CD14-positive monocyte (primary cell): Measurements from ENCODE around the gene SLC12A2. TPM values are rescaled to one million over a fixed set of nuclear protein-coding genes. Genes with fewer than 3 reads are reported as not detected.
A peak's percentile ranks its signal among the peaks of the same experiment; 100 is the strongest.

Experiments used
- DNase-seq, 3 donors: peaks; one replicate each; pipeline ENCODE4 v3.0.0-alpha.2; 2011 to 2022
- H2AFZ ChIP-seq: 2 replicates; pipeline ENCODE4 v1.6.0; 2012; ENCODE audit warnings: mild to moderate bottlenecking, low read depth, low read length, inconsistent platforms; ENCODE audit not compliant: insufficient read depth, poor library complexity, severe bottlenecking
- H3K27ac ChIP-seq, 2 donors: 1 replicate in 1 of 2; 2 replicates in 1 of 2; pipeline ENCODE4 v1.5.1; 2012 to 2013; ENCODE audit warnings: low read length in 2 of 2, control low read depth in 1 of 2, inconsistent platforms in 1 of 2, low read depth in 1 of 2, mild to moderate bottlenecking in 1 of 2
- H3K27me3 ChIP-seq, 2 donors: one replicate each; pipeline versions ENCODE4 v1.6.0 to v1.6.1; 2011 to 2013; ENCODE audit warnings: low read length in 2 of 2; ENCODE audit not compliant: control insufficient read depth in 2 of 2, insufficient read depth in 2 of 2
- H3K36me3 ChIP-seq, 2 donors: replicated peaks in 1 of 2; 1 replicate in 1 of 2; 2 replicates in 1 of 2; pipeline versions ENCODE4 v1.5.1 to v1.6.1; 2012 to 2013; ENCODE audit warnings: low read length in 2 of 2, control low read depth in 1 of 2, inconsistent platforms in 1 of 2, mild to moderate bottlenecking in 1 of 2; ENCODE audit not compliant: insufficient read depth in 2 of 2, control insufficient read depth in 1 of 2
- H3K4me1 ChIP-seq, 2 donors: 1 replicate in 1 of 2; 2 replicates in 1 of 2; pipeline versions ENCODE4 v1.5.1 to v1.6.1; 2012 to 2013; ENCODE audit warnings: low read length in 2 of 2, control low read depth in 1 of 2, inconsistent platforms in 1 of 2, mild to moderate bottlenecking in 1 of 2, moderate library complexity in 1 of 2; ENCODE audit not compliant: insufficient read depth in 2 of 2, control insufficient read depth in 1 of 2
- H3K4me2 ChIP-seq: replicated peaks from 2 replicates; pipeline ENCODE3; 2012; ENCODE audit warnings: low read length, moderate library complexity, mild to moderate bottlenecking; ENCODE audit not compliant: poor library complexity, severe bottlenecking; ENCODE audit errors: extremely low read depth
- H3K4me3 ChIP-seq, 3 experiments: fragments of 200-600 bp in 1 of 3; sonication (generic) in 1 of 3; replicated peaks in 1 of 3; 1 replicate in 2 of 3; 2 replicates in 1 of 3; pipeline ENCODE4 v1.5.1; 2011 to 2013; ENCODE audit warnings: low read length in 3 of 3, mild to moderate bottlenecking in 3 of 3, control low read depth in 2 of 3, low read depth in 2 of 3, inconsistent platforms in 1 of 3, moderate library complexity in 1 of 3
- H3K79me2 ChIP-seq: 2 replicates; pipeline ENCODE4 v1.6.0; 2012; ENCODE audit warnings: mild to moderate bottlenecking, control low read depth, inconsistent platforms, low read length, moderate library complexity; ENCODE audit not compliant: insufficient read depth
- H3K9ac ChIP-seq: 2 replicates; pipeline ENCODE4 v1.6.0; 2017; ENCODE audit warnings: low read length, mild to moderate bottlenecking; ENCODE audit not compliant: insufficient read depth, poor library complexity, severe bottlenecking
- H3K9me3 ChIP-seq, 2 donors: replicated peaks in 1 of 2; 1 replicate in 1 of 2; 2 replicates in 1 of 2; pipeline versions ENCODE4 v1.5.1 to v1.6.1; 2012 to 2013; ENCODE audit warnings: low read length in 2 of 2, control low read depth in 1 of 2; ENCODE audit not compliant: control insufficient read depth in 1 of 2, insufficient read depth in 1 of 2
- H4K20me1 ChIP-seq: 2 replicates; pipeline ENCODE4 v1.6.0; 2012; ENCODE audit warnings: mild to moderate bottlenecking, low read length, control low read depth, moderate library complexity; ENCODE audit not compliant: insufficient read depth
- H3K27ac Mint-ChIP-seq, 7 donors: one replicate each; pipeline ENCODE4 v1.8.0; 2020; ENCODE audit warnings: mild to moderate bottlenecking in 7 of 7, mixed read lengths in 7 of 7, moderate library complexity in 6 of 7, inconsistent platforms in 2 of 7
- H3K27me3 Mint-ChIP-seq, 3 donors: one replicate each; pipeline ENCODE4 v1.8.0; 2021 to 2022; ENCODE audit warnings: low read depth in 3 of 3, mild to moderate bottlenecking in 3 of 3, mixed read lengths in 3 of 3, moderate library complexity in 3 of 3, inconsistent platforms in 1 of 3
- H3K36me3 Mint-ChIP-seq, 2 donors: one replicate each; pipeline ENCODE4 v1.8.0; 2020; ENCODE audit warnings: mixed read lengths in 2 of 2, inconsistent platforms in 1 of 2, mild to moderate bottlenecking in 1 of 2
- H3K4me1 Mint-ChIP-seq: one replicate; pipeline ENCODE4 v1.8.0; 2020; ENCODE audit warnings: mild to moderate bottlenecking, mixed read lengths
- H3K4me3 Mint-ChIP-seq, 2 donors: one replicate each; pipeline ENCODE4 v1.8.0; 2020; ENCODE audit warnings: mild to moderate bottlenecking in 2 of 2, mixed read lengths in 2 of 2, moderate library complexity in 1 of 2
- H3K9me3 Mint-ChIP-seq, 7 donors: one replicate each; pipeline ENCODE4 v1.8.0; 2020 to 2022; ENCODE audit warnings: mixed read lengths in 7 of 7, mild to moderate bottlenecking in 6 of 7, moderate library complexity in 6 of 7, inconsistent platforms in 2 of 7
- CTCF ChIP-seq: fragments of 200-600 bp; IDR thresholded peaks from one replicate; pipeline ENCODE4 v1.8.0; 2022; ENCODE audit warnings: antibody characterized with exemption, mild to moderate bottlenecking
- WGBS: methylation state at CpG from one replicate; pipeline ENCODE4 v1.1.5; 2013; ENCODE audit warnings: missing lambda C conversion rate; ENCODE audit not compliant: insufficient coverage; 5-methylcytosine and 5-hydroxymethylcytosine counted together
- intact Hi-C, 2 donors: fragments of 100-400 bp; cut with micrococcal nuclease; formaldehyde crosslinking; loops; one replicate each; pipeline versions ENCODE4 v1.15.0 to v1.15.1; 2023
- polyA plus RNA-seq, 3 donors: library from polyadenylated mRNA; depleted of rRNA in 1 of 3; unstranded in 2 of 3; stranded (reverse) in 1 of 3; fragments of 300-500 nt in 2 of 3; fragments of >200 nt in 1 of 3; fragmentation: Illumina TruSeq in 2 of 3; gene quantifications; 1 replicate in 2 of 3; 2 replicates in 1 of 3; pipeline ENCODE4 v1.2.3, GENCODE V29; 2012 to 2021

The SLC12A2 gene
- polyA plus RNA-seq, 3 donors, result 1.0 to 1.2 (median 1.0) TPM

DNA sequence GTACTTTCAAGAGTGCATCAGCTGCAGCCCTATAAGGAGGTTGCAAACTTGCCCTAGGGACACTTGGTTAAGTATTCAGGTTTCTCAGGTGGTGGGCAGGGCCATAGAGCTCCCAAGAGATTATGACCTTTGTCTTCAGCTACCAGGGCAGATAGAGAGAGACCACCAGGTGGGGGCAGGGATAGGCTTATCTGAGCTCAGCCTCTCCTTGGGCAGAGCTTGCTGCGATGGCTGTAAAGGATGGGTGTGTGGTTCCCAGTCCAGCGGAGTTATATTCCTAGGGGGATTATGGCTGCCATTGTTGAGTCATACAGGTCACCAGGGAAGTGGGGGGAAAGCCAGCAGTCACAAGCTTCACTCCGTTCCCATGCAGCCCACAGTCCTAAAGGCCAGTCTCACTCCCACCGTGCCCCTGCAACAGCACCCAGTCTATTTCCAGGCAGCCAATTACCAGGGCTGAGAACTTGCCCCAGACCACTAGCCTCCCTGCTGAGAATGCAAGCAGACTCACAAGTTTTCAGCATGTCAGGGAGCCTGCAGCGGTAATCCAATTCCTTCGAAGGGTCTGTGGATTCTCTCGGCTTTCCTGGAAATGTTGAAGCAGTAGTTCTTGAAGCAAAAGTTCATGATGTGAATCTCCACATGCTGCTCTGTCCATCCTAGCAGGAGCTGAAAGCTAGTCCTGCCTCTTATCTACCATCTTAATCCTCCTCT is 151.5 kb downstream of the SLC12A2 start:
- Histone ChIP-seq H3K9ac (no peak overlapping the region), H3K9me3 (peaks cover 0 to 3% of the 10 kb centered on the region in 2 donors), H4K20me1 (no peaks in the 10 kb centered on the region), H3K27me3 (no peaks in the 10 kb centered on the region), H3K4me3 (no peak overlapping the region), H3K36me3 (no peaks in the 10 kb centered on the region), H2AFZ (no peak overlapping the region), H3K27ac (no peak overlapping the region), H3K4me2 (no peak overlapping the region), H3K79me2 (no peaks in the 10 kb centered on the region), H3K4me1 (no peaks in the 10 kb centered on the region)
- no peak for DNase-seq
- Mint-ChIP-seq H3K4me1 (no peaks in the 10 kb centered on the region), H3K27me3 (peaks cover 1 to 2% (median 2%) of the 10 kb centered on the region in 3 donors), H3K4me3 (no peak overlapping the region), H3K9me3 (peaks cover 3 to 13% (median 5%) of the 10 kb centered on the region in 7 donors), H3K36me3 (no peaks in the 10 kb centered on the region), H3K27ac (peak overlapping the region in 1 of 7 donors; percentile 66)
- intact Hi-C loops, result no loop called here
- TF ChIP-seq CTCF, result no peak
- WGBS, result 100% methylated on average over 5 of the region's 7 CpGs

GRCh38 chr5:128236334-128236733 is 152.8 kb downstream of the SLC12A2 start:
- intact Hi-C loops, result no loop called here
- no peak overlapping the region for H3K4me2 ChIP-seq
- peaks cover 0 to 3% of the 10 kb centered on the region in 2 donors for H3K9me3 ChIP-seq
- no peak overlapping the region for H3K27ac ChIP-seq
- no peaks in the 10 kb centered on the region for H3K36me3 ChIP-seq
- no peak overlapping the region for H3K4me3 Mint-ChIP-seq
- TF ChIP-seq CTCF, result no peak
- H3K4me1 ChIP-seq, result no peaks in the 10 kb centered on the region
- H3K27me3 ChIP-seq, result no peaks in the 10 kb centered on the region
- peaks cover 3 to 13% (median 6%) of the 10 kb centered on the region in 7 donors for H3K9me3 Mint-ChIP-seq
- no peaks in the 10 kb centered on the region for H3K4me1 Mint-ChIP-seq
- no peaks in the 10 kb centered on the region for H3K36me3 Mint-ChIP-seq
- no CpG with 5 or more reads among the region's 7 CpGs for WGBS
- no peak overlapping the region for H3K9ac ChIP-seq
- no peaks in the 10 kb centered on the region for H3K79me2 ChIP-seq
- peaks cover 0 to 2% (median 2%) of the 10 kb centered on the region in 3 donors for H3K27me3 Mint-ChIP-seq
- no peaks in the 10 kb centered on the region for H4K20me1 ChIP-seq
- no peak overlapping the region for H2AFZ ChIP-seq
- no peak overlapping the region for H3K27ac Mint-ChIP-seq
- DNase-seq, result no peak
- H3K4me3 ChIP-seq, result no peak overlapping the region
